Fibroblast of pulmonary artery (primary cell): ENCODE data around the gene CMTM1.
"Not testable (repeated sequence)": the region's sequence is repeated elsewhere in the genome, so short reads cannot be mapped to it uniquely, and the experiment has no call there.

Source experiments
- DNase-seq: peaks from one replicate; pipeline ENCODE4 v3.0.0-alpha.2; 2010; ENCODE audit warnings: low read depth
- H3K4me3 ChIP-seq: replicated peaks from 2 replicates; pipeline ENCODE4 v1.5.1; 2011; ENCODE audit warnings: low read depth, mild to moderate bottlenecking, control low read depth, low read length, moderate library complexity
- CTCF ChIP-seq: IDR thresholded peaks from 2 replicates; pipeline ENCODE4 v1.5.1; 2011; ENCODE audit warnings: mild to moderate bottlenecking, control low read depth, low read length, inconsistent platforms; ENCODE audit errors: missing control alignments

The CMTM1 gene

GRCh38 chr16:66621973-66622372 is 55.7 kb downstream of the CMTM1 start:
- no peak for TF ChIP-seq CTCF
- DNase-seq, result no peak
- H3K4me3 ChIP-seq, result no peak overlapping the region

DNA sequence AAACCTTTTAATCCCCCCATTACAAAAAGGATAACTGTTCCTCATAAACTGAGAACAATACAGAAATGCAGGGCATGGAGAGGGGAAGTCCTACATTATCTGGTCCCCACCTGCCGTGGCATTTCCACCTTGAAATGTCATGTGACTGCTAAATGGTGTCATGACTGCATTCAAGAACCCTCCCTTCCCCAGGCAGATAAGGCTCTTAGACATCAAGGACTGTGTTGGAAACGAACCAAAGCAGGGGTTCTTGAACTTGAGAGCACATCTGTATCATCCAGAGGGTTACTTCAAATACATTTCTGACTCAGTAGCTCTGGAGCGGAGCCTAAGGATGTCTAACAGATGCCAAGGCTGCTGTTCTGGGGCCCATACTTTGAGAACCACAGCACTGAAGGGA is 56.6 kb downstream of the CMTM1 start:
- no peak overlapping the region for H3K4me3 ChIP-seq
- DNase-seq, result no peak
- TF ChIP-seq CTCF, result no peak

DNA sequence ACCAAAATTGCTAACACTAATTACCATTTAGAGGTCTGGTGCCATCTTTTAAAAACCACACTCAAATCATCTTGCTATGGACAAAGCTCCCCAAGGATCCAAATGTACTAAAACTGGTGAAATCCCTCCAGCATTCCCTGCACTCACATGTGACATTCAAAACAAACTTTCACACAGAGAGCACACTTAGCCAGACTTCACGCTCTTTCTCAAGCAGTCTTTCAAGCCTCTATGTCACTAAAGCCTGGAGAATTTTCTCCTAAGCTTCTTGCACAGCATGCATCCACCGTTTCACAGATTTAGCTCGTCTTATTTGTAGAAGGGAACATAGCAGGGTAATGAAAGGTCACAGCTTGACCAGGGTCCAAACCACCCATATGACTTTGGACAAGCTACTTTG is 57.5 kb downstream of the CMTM1 start:
- no peak for TF ChIP-seq CTCF
- no peak overlapping the region for H3K4me3 ChIP-seq
- DNase-seq, result no peak

DNA sequence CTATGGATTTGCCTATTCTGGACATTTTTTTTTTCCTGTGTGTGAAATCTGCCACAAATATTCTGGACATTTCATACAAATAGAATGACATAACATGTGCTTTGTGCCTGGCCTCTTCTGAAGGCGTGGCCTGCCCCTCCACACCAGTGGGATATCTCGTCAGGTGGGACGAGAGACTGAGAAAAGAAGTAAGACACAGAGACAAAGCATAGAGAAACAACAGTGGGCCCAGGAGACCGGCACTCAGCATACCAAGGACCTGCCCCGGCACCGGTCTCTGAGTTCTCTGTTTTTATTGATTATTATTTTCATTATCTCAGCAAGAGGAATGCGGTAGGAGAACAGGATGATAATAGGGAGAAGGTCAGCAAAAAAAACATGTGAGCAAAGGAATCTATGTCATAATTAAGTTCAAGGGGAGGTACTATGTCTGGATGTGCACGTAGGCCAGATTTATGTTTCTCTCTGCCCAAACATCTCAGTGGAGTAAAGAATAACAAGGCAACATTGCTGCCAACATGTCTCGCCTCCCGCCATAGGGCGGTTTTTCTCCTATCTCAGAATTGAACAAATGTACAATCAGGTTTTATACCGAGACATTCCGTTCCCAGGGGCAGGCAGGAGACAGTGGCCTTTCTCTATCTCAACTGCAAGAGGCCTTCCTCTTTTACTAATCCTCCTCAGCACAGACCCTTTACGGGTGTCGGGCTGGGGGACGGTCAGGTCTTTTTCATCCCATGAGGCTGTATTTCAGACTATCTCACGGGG is 61.6 kb downstream of the CMTM1 start:
- H3K4me3 ChIP-seq, DNase-seq: not testable (repeated sequence)
